Choroid plexus epithelial cell (primary cell): ENCODE results near the gene VSX1.
A peak's percentile ranks its signal among the peaks of the same experiment; 100 is the strongest.

ENCODE experiments used
- DNase-seq: peaks from one replicate; pipeline ENCODE4 v3.0.0-alpha.2; 2010; ENCODE audit warnings: low read depth
- H3K4me3 ChIP-seq: 2 replicates; pipeline ENCODE4 v1.5.1; 2011; ENCODE audit warnings: low read depth, mild to moderate bottlenecking, control low read depth, low read length, moderate library complexity
- CTCF ChIP-seq: conservative IDR thresholded peaks from 2 replicates; pipeline ENCODE4 v1.5.1; 2011; ENCODE audit warnings: low read depth, mild to moderate bottlenecking, control low read depth, inconsistent platforms, low read length, moderate library complexity

Gene VSX1

GRCh38 chr20:25057234-25058050 is 24.5 kb downstream of the VSX1 start:
- peak; percentile 53 for DNase-seq
- H3K4me3 ChIP-seq = peak overlapping the region; percentile 66
- no peak for TF ChIP-seq CTCF

- H3K4me3 ChIP-seq = peak overlapping the region; percentile 66
- no peak for TF ChIP-seq CTCF
- no peak for DNase-seq
Measured at GRCh38 chr20:25056690-25057233, 25.2 kb downstream of the VSX1 start.

- TF ChIP-seq CTCF = no peak
- H3K4me3 ChIP-seq = no peak overlapping the region
- no peak for DNase-seq
Measured at GRCh38 chr20:25055711-25056495, 26.0 kb downstream of the VSX1 start.

GRCh38 chr20:25054995-25055629 is 26.8 kb downstream of the VSX1 start:
- H3K4me3 ChIP-seq = no peak overlapping the region
- DNase-seq = no peak
- no peak for TF ChIP-seq CTCF

- DNase-seq = no peak
- no peak for TF ChIP-seq CTCF
- no peak overlapping the region for H3K4me3 ChIP-seq
Measured at GRCh38 chr20:25054096-25054820, 27.7 kb downstream of the VSX1 start.

- peak; percentile 33 for DNase-seq
- H3K4me3 ChIP-seq = no peak overlapping the region
- no peak for TF ChIP-seq CTCF
Measured at GRCh38 chr20:25053255-25054031, 28.5 kb downstream of the VSX1 start.
